ENCODE measurements around the gene CMTM7. TPM values are rescaled to one million over a fixed set of nuclear protein-coding genes. Genes with fewer than 3 reads are reported as not detected.

CMTM7 gene
- total RNA-seq, 1 donor from 2014 or later = 40.7 TPM

- no peak overlapping the region for H3K4me3 ChIP-seq (ENCODE audit: low read depth, low read length)
- DNase-seq (ENCODE audit: low read depth) = no peak
- no peak for TF ChIP-seq CTCF (IDR thresholded peaks at IDR 0.05; ENCODE audit: insufficient read depth, low read length, poor library complexity, severe bottlenecking)
- H3K27me3 ChIP-seq (ENCODE audit: control insufficient read depth, insufficient read depth, low read length) = no peaks in the 10 kb centered on the region
- peaks cover 2% of the 10 kb centered on the region for H3K36me3 ChIP-seq (ENCODE audit: control insufficient read depth, insufficient read depth, low read length)
Observed at GRCh38 chr3:32447865-32448400, 56.3 kb downstream of the CMTM7 start.

GRCh38 chr3:32448686-32449474, 57.2 kb downstream of the CMTM7 start:
- Histone ChIP-seq H3K27me3 (ENCODE audit: control insufficient read depth, insufficient read depth, low read length) (no peaks in the 10 kb centered on the region), H3K4me3 (ENCODE audit: low read depth, low read length) (no peak overlapping the region), H3K36me3 (ENCODE audit: control insufficient read depth, insufficient read depth, low read length) (peaks cover 2% of the 10 kb centered on the region)
- DNase-seq (ENCODE audit: low read depth) = no peak
- no peak for TF ChIP-seq CTCF (IDR thresholded peaks at IDR 0.05; ENCODE audit: insufficient read depth, low read length, poor library complexity, severe bottlenecking)

- DNase-seq (ENCODE audit: low read depth) = no peak
- no peaks in the 10 kb centered on the region for H3K27me3 ChIP-seq (ENCODE audit: control insufficient read depth, insufficient read depth, low read length)
- no peak for TF ChIP-seq CTCF (IDR thresholded peaks at IDR 0.05; ENCODE audit: insufficient read depth, low read length, poor library complexity, severe bottlenecking)
- peaks cover 2% of the 10 kb centered on the region for H3K36me3 ChIP-seq (ENCODE audit: control insufficient read depth, insufficient read depth, low read length)
- H3K4me3 ChIP-seq (ENCODE audit: low read depth, low read length) = no peak overlapping the region
Observed at GRCh38 chr3:32449691-32450090, 58.0 kb downstream of the CMTM7 start.

GRCh38 chr3:32450426-32450825, 58.8 kb downstream of the CMTM7 start:
- Histone ChIP-seq H3K4me3 (ENCODE audit: low read depth, low read length) (no peak overlapping the region), H3K36me3 (ENCODE audit: control insufficient read depth, insufficient read depth, low read length) (peaks cover 2% of the 10 kb centered on the region), H3K27me3 (ENCODE audit: control insufficient read depth, insufficient read depth, low read length) (no peaks in the 10 kb centered on the region)
- no peak for TF ChIP-seq CTCF (IDR thresholded peaks at IDR 0.05; ENCODE audit: insufficient read depth, low read length, poor library complexity, severe bottlenecking)
- DNase-seq (ENCODE audit: low read depth) = no peak

- no peaks in the 10 kb centered on the region for H3K27me3 ChIP-seq (ENCODE audit: control insufficient read depth, insufficient read depth, low read length)
- H3K36me3 ChIP-seq (ENCODE audit: control insufficient read depth, insufficient read depth, low read length) = peaks cover 2% of the 10 kb centered on the region
- no peak for DNase-seq (ENCODE audit: low read depth)
- no peak for TF ChIP-seq CTCF (IDR thresholded peaks at IDR 0.05; ENCODE audit: insufficient read depth, low read length, poor library complexity, severe bottlenecking)
- no peak overlapping the region for H3K4me3 ChIP-seq (ENCODE audit: low read depth, low read length)
Observed at GRCh38 chr3:32450992-32451659, 59.5 kb downstream of the CMTM7 start.
